ENCODE measurements around the gene ZNF423. TPM values are rescaled to one million over a fixed set of nuclear protein-coding genes. Genes with fewer than 3 reads are reported as not detected.

ZNF423 gene
- total RNA-seq, 2 donors from 2014 or later: 4.7 to 7.3 TPM

DNA sequence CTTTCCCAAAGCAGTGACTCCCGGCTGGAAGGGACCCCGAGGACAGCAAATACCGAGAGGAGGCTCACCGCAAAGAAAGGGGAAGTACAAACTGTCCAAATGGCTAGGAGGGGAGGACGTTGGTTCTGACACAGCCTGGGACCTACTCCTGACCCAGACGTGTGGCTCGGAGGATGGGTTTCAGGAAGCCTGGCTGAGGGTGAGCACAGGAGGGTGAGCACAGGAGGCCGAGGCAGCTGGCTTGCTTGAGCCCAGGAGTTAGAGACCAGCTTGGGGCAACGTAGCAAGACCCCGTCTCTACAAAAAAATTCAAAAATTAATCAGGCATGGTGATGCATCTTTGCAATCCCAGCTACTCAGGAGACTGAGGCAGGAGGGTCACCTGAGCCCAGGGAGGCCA is 399.1 kb downstream of the ZNF423 start:
- H3K27ac ChIP-seq: no peak overlapping the region
- H3K9ac ChIP-seq (ENCODE audit: low read depth in 2 of 2, low read length in 2 of 2): no peak overlapping the region
- H3K36me3 ChIP-seq: no peaks in the 10 kb centered on the region
- no peak for TF ChIP-seq CTCF (IDR thresholded peaks at IDR 0.05)
- intact Hi-C loops (cut with DNase I): no loop called here
- H3K27me3 ChIP-seq: no peaks in the 10 kb centered on the region
- H3K4me1 ChIP-seq: no peaks in the 10 kb centered on the region
- no peaks in the 10 kb centered on the region for H3K9me3 ChIP-seq
- H3K4me3 ChIP-seq: no peak overlapping the region
- DNase-seq: no peak

DNA sequence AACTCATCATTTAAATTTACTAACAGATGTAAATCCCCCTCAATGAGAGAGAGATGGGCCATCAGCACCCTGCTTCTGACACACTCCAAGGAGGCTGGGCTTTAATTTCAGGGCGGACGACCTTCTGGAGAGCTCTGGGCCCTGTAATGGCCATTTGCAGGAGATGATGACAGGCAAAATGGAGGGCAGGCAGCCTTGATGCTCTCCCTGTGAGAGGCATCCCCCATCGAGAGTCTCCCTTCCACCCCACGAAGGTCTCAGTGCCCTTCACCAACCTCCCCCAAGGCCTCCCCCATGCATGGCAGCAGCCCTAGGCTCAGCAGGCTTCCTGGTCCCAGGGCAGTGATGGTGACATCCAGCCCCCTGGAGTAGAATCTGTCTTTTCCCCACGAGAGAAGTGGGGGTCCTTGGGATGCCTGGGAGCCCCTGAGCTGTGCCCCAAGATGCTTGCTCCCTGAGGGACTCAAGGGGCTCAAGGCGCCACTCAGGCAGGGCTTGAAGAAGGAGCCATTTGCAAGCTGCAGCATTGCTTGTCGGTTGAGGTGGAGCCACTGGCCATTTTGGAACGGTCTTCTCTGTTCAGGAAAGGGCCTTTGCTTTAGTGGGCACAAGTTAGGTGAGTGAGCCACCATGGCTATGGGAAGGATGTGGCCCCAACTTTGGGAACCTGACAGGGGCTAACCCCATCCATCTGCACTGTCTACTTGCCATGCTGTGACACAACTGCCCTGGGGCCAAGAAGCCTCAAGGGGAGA is 399.7 kb downstream of the ZNF423 start:
- Histone ChIP-seq H3K4me1 (no peaks in the 10 kb centered on the region), H3K9me3 (no peaks in the 10 kb centered on the region), H3K36me3 (no peaks in the 10 kb centered on the region), H3K9ac (ENCODE audit: low read depth in 2 of 2, low read length in 2 of 2) (no peak overlapping the region), H3K27me3 (no peaks in the 10 kb centered on the region), H3K4me3 (no peak overlapping the region), H3K27ac (no peak overlapping the region)
- TF ChIP-seq CTCF (IDR thresholded peaks at IDR 0.05): no peak
- no peak for DNase-seq
- intact Hi-C loops (cut with DNase I): no loop called here

GRCh38 chr16:49455181-49455990 is 400.5 kb downstream of the ZNF423 start:
- no peak for TF ChIP-seq CTCF (IDR thresholded peaks at IDR 0.05)
- H3K36me3 ChIP-seq: no peaks in the 10 kb centered on the region
- intact Hi-C loops (cut with DNase I): no loop called here
- no peak overlapping the region for H3K4me3 ChIP-seq
- no peaks in the 10 kb centered on the region for H3K4me1 ChIP-seq
- no peak for DNase-seq
- H3K9me3 ChIP-seq: no peaks in the 10 kb centered on the region
- no peak overlapping the region for H3K27ac ChIP-seq
- H3K9ac ChIP-seq (ENCODE audit: low read depth in 2 of 2, low read length in 2 of 2): no peak overlapping the region
- H3K27me3 ChIP-seq: no peaks in the 10 kb centered on the region

DNA sequence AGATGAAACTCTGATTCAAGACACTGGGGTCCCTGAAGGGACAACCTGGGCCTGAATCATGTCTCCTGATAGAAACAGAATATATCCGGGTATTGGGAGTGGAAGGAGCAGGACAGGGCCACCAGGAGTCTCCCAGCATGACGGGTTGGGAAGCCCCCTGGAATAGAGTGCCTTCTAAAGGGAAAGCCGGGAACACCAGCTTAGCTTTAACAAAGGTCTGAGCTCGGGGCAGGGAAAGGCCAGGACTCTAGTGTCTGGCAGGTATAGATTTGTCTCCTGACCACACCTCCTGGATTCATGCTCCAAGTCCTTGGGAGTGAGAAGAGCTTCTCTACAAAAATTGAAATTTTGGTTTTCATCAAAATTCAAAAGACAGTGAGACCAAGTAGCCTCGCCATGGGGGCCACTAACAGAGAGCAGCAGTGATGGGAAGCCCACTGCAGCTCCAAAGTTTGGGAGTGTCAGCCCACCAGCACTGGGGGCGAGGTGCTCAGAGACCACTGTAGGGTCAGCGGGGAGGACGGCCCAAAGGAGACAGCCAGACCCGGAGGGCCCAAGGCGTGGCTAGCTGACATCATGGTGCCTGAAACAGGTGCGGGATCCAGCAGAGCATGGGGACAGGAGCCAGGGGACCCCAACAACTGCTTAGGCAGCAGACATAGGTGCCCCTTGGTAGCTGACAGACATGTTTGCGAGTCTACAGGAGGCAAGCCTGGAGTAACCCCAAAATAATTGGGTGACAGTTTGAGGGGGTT is 401.3 kb downstream of the ZNF423 start:
- H3K4me3 ChIP-seq: no peak overlapping the region
- no peak for TF ChIP-seq CTCF (IDR thresholded peaks at IDR 0.05)
- H3K9me3 ChIP-seq: no peaks in the 10 kb centered on the region
- H3K4me1 ChIP-seq: no peaks in the 10 kb centered on the region
- DNase-seq: no peak
- H3K27ac ChIP-seq: no peak overlapping the region
- intact Hi-C loops (cut with DNase I): no loop called here
- H3K27me3 ChIP-seq: no peaks in the 10 kb centered on the region
- no peaks in the 10 kb centered on the region for H3K36me3 ChIP-seq
- no peak overlapping the region for H3K9ac ChIP-seq (ENCODE audit: low read depth in 2 of 2, low read length in 2 of 2)

- Histone ChIP-seq H3K36me3 (no peaks in the 10 kb centered on the region), H3K27ac (no peak overlapping the region), H3K9me3 (no peaks in the 10 kb centered on the region), H3K27me3 (no peaks in the 10 kb centered on the region), H3K9ac (ENCODE audit: low read depth in 2 of 2, low read length in 2 of 2) (no peak overlapping the region), H3K4me3 (no peak overlapping the region), H3K4me1 (no peaks in the 10 kb centered on the region)
- DNase-seq: no peak
- intact Hi-C loops (cut with DNase I): no loop called here
- TF ChIP-seq CTCF (IDR thresholded peaks at IDR 0.05): no peak
Measured at GRCh38 chr16:49453983-49454382, 401.9 kb downstream of the ZNF423 start.
